GM12801 (cell line): ENCODE results near the gene NDUFA8.

Experiments used
- CTCF ChIP-seq: IDR thresholded peaks from one replicate; pipeline ENCODE4 v1.5.1; 2011; ENCODE audit warnings: control low read depth; ENCODE audit not compliant: insufficient read length; ENCODE audit errors: extremely low read depth

The NDUFA8 gene

GRCh38 chr9:122119166-122119521, 40.4 kb downstream of the NDUFA8 start:
- TF ChIP-seq CTCF: no peak

DNA sequence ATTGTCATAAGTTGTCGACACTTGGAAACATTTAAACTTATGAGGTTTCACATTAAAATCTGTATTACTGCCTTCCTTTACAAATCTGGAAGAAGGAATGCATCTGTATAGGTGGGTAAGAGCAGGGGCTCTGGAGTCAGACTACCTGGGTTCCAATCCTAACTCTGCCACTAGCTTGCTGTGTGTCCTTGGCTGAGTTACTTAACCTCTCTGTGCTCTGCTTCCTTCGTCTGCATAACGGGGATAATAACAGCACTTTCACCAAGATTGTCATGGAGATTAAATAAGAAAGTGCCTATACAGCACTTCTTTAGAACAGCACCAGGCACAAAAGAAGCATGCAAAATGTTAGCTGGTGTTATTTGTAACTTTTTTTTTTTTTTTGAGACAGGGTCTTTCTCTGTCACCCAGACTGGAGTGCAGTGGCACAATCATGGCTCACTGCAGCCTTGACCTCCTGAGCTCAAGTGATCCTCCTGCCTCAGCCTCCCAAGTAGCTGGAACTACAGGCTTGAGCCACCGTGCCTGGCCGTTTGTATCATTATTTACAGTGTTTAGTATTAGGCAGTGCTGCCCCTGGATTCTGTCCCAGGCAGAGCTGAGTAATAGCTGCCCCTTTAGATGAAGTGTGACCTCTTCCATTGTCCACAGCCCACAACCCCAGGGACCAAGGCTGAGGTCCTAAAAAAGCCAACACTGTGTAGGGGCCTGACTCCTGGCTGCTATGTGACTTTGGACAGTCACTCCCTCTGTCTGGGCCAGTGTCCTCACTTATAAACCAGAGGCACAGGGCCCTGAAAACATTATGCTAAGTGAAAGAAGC, 41.0 kb downstream of the NDUFA8 start:
- TF ChIP-seq CTCF: no peak

GRCh38 chr9:122116448-122117173, 43.0 kb downstream of the NDUFA8 start:
- TF ChIP-seq CTCF: no peak

DNA sequence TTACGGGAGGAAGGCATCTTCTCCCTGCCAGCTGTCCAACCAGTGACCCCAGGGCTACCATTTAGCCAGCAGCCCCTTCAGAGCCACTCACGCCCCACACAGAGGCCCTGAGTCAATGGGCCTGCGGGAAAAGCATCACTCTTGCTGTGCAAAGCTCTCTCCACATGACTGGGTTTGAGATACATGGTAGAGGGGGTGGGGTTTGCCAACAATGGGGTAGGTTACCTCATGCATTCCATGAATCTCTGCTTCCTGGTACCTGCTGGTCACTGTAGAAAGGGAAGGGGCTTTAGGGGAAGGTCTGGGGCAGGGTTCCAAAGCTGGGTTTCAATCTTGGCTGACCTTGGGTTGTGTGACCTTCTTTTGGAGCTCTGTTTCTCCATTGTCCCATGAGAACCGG, 43.5 kb downstream of the NDUFA8 start:
- TF ChIP-seq CTCF: no peak

DNA sequence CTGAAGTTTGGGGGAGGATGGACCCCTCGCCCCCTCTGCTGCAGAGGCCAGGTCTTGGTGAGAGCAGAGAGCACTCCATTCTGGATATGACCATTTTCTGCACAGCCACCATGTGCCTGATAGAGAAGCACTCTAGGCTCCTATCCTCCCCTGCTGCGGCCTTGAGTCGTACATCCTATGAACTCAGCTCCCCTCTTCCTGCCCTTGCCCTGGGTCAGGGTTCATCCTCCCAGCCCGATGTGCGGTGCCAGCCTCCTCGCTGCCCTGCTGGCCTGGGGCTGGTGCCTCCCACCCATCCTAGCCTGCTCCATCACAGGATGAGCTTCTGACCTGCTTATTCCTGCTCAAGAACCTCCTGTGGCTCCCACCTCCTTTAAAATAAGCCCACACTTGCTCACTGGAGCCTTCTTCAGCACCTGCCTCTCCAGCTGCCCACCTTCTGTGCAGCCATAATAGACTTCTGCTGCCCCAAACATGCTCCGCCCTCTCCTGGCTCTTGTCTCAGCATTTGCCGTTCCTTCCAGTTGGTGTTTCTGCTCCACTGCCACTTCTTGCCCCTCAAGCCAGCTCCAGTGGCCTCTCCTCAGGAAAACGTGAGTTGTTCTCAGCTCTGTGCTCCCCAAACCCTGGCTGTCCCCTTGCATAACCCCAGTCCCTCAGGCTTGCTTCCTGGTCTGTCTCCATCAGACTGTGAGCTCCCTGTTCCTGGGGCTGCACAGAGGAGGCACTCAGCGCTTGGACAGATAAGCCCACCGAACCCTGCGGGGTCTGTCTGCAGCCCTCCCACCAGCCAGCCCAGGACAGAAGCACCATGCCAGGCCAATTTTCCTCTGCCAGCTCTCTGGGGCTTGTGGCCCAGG, 44.2 kb downstream of the NDUFA8 start:
- TF ChIP-seq CTCF: no peak

- no peak for TF ChIP-seq CTCF
These were observed 46.0 kb downstream of the NDUFA8 start for GRCh38 chr9:122113574-122113973.

GRCh38 chr9:122112238-122112637, 47.3 kb downstream of the NDUFA8 start:
- no peak for TF ChIP-seq CTCF
